GM19438 (cell line): Measurements from ENCODE around the gene TMEM107.
"Not testable (repeated sequence)": the region's sequence is repeated elsewhere in the genome, so short reads cannot be mapped to it uniquely, and the experiment has no call there.

ENCODE experiments used
- ATAC-seq: cut with Tn5 transposase; IDR thresholded peaks from one replicate; pipeline ENCODE4 v1.9.1; 2021; ENCODE audit warnings: low read depth; ENCODE audit not compliant: unreplicated experiment

Gene TMEM107

DNA sequence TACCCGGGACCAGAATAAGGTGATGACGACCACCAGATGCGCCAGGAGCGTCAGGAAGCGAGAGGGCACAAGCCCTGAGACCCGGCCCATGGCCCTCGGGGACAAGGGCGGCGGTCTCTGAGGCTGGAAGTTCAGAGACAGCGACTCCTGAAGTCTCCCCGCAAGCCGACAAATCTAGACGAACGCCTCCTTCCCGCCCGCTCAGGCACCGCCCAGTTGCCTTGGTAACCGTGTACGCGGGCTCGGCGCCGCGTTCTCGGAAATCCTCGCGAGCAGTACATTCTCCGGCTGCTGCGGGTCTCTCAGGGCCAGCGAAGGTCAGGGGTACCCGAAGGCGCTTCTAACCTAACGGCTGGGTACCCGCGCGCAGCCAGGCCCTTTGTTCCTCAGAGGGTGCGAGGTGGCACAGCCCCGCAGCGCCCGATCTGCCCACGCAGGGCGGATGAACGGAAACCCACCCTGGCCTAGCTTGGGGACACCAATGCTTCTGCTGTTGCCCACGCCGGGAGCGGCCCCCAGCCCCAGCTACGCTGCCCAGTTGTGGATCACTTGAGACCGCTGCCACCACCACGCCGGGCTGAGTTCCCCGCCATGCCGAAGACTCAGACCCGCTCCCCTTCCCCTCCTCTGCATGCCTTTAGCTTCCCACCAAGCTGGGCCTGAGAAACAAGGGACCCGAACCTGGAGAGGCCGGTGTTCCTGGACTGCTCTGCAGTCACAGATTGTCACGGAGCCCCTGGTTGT is at the start of gene TMEM107:
TSS of gene TMEM107 (minus strand) at position 184 of the 744 bp plus-strand sequence. CDS start at position 90, 94 bp downstream.
- peak; percentile 57 for ATAC-seq

- ATAC-seq: no peak
Observed at GRCh38 chr17:8224891-8225812, 49.0 kb upstream of the TMEM107 start.

DNA sequence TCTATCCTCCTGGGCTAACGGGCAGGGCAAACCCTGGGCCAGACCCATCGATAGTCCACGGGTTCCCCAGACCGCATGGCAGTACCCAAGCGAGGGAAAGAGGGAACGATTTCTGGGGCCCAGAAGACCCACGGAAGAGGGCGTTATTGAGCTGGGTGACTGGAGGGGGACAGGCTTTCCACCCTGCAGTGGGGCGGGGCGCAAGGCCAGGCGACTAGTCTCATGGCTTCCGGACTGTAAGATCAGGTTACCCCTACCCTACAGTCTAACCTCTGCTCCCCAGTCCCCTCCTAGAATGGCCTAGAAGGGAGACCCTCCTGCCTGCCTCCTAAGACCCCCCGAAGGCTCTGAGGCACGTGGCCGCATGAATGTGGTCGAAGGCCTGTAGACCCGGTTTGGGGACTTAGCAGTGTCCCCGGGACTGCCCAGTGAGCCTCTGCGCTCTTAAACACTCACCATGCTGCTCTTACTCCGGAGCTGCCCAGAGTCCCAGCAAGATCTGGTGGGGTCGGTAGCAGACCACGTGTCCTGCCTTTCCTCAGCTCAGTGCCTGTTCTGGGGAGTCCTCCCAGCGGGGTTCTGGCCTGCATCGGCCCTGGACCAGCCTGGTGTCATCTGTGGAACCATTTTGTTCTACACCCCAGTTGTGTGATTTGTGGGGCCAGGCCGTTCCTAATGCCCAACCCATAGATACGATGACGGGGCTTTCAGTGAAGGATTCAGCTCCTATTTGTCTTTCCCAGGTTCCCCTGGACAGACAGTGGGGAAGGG is 47.4 kb upstream of the TMEM107 start:
- peak; percentile 5 for ATAC-seq

GRCh38 chr17:8222630-8223355 is 46.6 kb upstream of the TMEM107 start:
- ATAC-seq: peak; percentile 36

DNA sequence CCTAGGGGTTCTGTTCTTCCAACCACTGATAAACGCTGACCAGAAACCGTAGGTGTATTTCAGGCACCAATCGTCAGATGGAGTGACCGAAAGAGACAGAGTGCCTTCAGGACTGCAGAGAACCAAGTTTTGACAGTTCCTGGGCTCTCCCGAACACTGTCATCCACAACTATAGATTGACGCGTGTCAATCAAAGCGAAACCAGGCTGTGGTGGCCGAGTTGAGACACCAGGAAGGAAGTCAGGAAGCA is 46.1 kb upstream of the TMEM107 start:
- peak; percentile 42 for ATAC-seq

GRCh38 chr17:8221663-8222379 is 45.6 kb upstream of the TMEM107 start:
- ATAC-seq: peak; percentile 39

DNA sequence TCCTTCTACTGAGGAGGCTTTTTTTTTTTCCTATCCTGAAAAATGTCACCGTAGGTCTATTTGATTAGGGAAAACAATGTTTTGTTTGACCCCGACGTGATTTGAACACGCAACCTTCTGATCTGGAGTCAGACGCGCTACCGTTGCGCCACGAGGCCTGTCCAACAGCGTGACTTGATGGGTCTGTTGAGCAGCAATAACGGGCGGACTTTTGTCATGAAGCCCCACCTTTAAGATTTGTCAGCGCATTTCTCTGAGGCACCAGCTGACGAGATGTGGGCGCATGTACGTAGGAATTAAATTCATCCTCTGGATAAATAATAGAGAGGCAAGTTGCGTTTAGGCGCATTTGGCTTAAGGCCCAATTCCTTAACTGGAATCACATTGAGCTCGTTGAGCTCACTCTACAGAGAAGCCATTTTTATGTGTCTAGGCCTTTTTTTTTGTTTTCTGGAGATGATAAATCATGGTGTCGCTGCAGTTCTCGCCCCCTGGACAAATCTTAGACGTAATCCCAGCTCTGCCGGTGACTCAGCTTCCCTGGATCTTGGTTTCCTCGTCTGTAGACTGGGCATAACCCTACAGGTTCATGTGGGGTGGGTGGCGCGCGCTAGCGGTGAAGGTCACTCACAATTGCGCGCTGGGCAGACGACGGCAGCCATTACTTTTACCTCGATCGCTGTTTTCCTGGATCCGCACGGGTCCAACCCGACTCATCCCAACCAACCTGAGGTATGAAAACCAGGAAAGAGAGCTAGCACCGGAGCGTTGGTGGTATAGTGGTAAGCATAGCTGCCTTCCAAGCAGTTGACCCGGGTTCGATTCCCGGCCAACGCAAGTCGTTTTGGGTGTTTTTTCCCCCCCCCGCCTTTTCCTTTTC is 44.8 kb upstream of the TMEM107 start:
- ATAC-seq: no peak

- not testable (repeated sequence) for ATAC-seq
Observed at GRCh38 chr17:8214000-8214399, 37.8 kb upstream of the TMEM107 start.

DNA sequence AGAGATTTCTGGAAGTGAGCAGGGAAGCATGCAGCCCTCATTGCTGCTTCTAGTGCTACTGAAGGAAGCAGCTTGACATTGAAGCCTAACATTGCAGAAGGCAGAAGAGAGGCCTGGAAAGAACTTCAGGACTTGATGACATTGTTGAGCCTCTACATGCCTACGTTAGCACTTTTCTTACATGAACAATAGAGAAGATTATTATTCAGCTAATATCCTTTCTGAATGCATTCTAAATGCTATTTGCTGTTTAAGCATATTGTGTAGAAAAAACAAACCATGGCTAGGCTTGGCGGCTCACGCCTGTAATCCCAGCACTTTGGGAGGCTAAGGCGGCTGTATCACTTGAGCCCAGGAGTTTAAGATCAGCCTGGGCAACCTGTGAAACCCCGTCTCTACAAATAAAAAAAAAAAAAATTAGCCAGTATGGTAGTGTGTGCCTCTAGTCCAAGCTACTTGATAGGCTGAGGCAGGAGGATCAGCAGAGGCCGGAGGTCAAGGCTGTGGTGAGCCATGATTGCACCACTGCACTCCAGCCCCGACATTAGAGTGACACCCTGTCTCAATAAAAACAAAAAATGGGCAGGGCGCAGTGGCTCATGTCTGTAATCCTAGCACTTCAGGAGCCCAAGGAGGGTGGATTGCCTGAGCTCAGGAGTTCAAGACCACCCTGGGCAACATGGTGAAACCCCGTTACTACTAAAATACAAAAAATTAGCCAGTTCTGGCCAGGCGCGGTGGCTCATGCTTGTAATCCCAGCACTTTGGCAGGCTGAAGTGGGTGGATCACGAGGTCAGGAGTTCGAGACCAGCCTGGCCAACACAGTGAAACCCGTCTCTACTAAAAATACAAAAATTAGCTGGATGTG is 36.4 kb upstream of the TMEM107 start:
- no peak for ATAC-seq

- no peak for ATAC-seq
Observed at GRCh38 chr17:8210761-8211458, 34.7 kb upstream of the TMEM107 start.

- peak; percentile 75 for ATAC-seq
Observed at GRCh38 chr17:8209907-8210760, 34.0 kb upstream of the TMEM107 start, which contains the start of gene AURKB. TSS of gene AURKB (minus strand) at chr17:8210575. CDS start at chr17:8210224, 351 bp downstream.

GRCh38 chr17:8206536-8206935 is 30.4 kb upstream of the TMEM107 start:
- ATAC-seq: no peak

DNA sequence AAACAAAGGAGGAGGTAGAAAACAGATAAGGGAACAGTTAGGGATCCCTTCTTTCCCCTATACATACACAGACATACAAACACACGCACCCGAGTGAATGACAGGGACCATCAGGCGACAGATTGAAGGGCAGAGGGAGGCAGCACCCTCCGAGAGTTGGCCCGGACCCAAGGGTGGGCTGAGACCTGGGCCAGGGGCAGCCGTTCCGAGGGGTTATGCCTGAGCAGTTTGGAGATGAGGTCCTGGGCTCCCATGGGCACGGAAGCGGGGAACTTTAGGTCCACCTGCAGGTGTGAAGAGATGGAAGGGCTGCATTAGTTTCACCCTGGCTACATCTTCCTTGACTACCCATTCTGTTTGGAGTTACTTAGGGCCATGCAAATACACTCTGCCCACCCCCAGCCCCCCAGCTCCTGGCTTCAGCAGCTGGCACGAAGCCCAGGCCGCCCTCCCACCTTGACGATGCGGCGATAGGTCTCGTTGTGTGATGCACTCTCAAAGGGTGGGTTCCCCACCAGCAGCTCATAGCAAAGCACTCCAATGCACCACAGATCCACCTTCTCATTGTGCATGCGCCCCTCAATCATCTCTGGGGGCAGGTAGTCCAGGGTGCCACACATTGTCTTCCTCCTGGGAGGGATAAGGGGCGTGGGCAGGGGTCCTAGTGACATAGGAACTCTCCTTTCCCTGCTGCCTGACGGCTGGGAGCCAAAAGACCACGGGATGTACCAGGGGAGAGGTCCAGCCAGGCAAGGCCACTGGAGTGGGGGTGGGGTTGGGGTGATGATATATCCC is 28.8 kb upstream of the TMEM107 start:
- ATAC-seq: no peak

DNA sequence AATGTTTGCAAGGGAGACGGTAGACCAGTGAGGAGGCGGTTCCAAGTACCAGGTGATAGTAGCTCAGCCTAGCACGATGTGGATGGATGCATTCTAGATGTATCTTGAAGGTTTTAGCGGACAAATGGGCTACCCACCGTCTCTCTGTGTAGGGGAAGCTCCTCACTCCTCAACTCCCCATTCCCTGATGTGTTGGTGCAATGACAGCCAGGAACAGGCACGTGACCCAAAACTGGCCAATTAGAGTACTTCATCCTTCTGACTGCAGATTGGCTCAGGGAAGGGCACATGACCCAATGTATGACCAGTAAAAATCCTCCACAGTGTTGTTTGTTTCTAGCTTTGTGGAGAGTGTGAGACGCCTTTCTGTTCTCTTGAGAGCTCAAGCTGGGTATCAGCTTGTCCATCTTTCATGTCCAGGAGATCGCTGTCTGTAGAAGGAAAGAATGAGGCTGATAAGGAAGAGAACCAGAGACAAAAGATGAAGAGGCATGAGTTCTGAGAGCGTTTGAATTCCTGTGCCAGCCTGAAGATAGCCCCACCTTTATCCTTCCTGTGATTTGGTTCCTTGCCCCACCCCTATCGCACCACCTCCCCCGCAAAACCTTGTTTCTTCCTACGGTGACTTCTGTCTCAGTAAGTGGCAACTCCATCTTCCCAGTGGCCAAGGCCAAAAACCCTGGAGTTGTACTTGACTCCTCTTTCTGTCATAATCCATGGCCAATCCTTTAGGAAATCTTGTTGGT is 16.1 kb upstream of the TMEM107 start:
- no peak for ATAC-seq

- no peak for ATAC-seq
Observed at GRCh38 chr17:8190506-8190905, 14.3 kb upstream of the TMEM107 start.
